ENCODE data around the gene KIF26B.
"Not testable (repeated sequence)": the region's sequence is repeated elsewhere in the genome, so short reads cannot be mapped to it uniquely, and the experiment has no call there.

The KIF26B gene

DNA sequence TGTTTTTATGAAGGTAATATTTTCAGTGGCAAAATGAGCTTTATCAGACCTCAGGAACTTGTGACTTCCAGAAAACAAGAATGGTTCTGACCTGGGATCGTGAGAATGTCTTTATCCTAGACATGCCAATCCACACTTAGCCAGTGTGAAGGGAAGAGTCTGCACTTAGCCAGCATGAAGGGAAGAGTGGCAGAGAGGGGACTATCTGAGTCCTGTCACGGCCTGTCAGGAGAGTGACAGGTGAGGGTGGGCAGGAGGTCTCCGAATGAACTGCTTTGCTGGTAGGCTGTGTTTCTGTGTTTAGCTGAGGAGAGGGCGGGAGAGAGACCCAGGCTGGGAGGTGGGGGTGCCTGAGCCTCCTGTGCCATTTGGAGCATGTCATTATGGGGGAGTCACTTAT lies 173.1 kb downstream of the KIF26B start:
- Histone ChIP-seq H3K4me1 (ENCODE audit: control insufficient read depth, insufficient read depth, low read length) (no peaks in the 10 kb centered on the region), H3K9ac (ENCODE audit: low read length) (no peak overlapping the region), H3K9me3 (ENCODE audit: control insufficient read depth, low read length) (no peaks in the 10 kb centered on the region), H3K4me3 (ENCODE audit: low read length) (no peak overlapping the region), H3K36me3 (ENCODE audit: control insufficient read depth, insufficient read depth, low read length) (no peaks in the 10 kb centered on the region), H3K27me3 (ENCODE audit: control insufficient read depth, insufficient read depth, low read length) (no peaks in the 10 kb centered on the region)

- no peak overlapping the region for H3K4me3 ChIP-seq (ENCODE audit: low read length)
These were observed 176.2 kb downstream of the KIF26B start for GRCh38 chr1:245330951-245331350.

GRCh38 chr1:245332085-245332484 lies 177.3 kb downstream of the KIF26B start:
- Histone ChIP-seq H3K4me1 (ENCODE audit: control insufficient read depth, insufficient read depth, low read length) (no peaks in the 10 kb centered on the region), H3K9me3 (ENCODE audit: control insufficient read depth, low read length) (no peaks in the 10 kb centered on the region)

More at GRCh38 chr1:245330951-245331350, 176.2 kb downstream of the KIF26B start:
- H3K9me3 ChIP-seq (ENCODE audit: control insufficient read depth, low read length): no peaks in the 10 kb centered on the region
- peaks cover 2% of the 10 kb centered on the region for H3K27me3 ChIP-seq (ENCODE audit: control insufficient read depth, insufficient read depth, low read length)
- H3K4me1 ChIP-seq (ENCODE audit: control insufficient read depth, insufficient read depth, low read length): no peaks in the 10 kb centered on the region
- H3K36me3 ChIP-seq (ENCODE audit: control insufficient read depth, insufficient read depth, low read length): no peaks in the 10 kb centered on the region
- H3K9ac ChIP-seq (ENCODE audit: low read length): no peak overlapping the region

GRCh38 chr1:245332513-245332912 lies 177.7 kb downstream of the KIF26B start:
- H3K4me1 ChIP-seq (ENCODE audit: control insufficient read depth, insufficient read depth, low read length): no peaks in the 10 kb centered on the region
- H3K4me3 ChIP-seq (ENCODE audit: low read length): no peak overlapping the region
- H3K9ac ChIP-seq (ENCODE audit: low read length): no peak overlapping the region
- peaks cover 2% of the 10 kb centered on the region for H3K27me3 ChIP-seq (ENCODE audit: control insufficient read depth, insufficient read depth, low read length)
- H3K9me3 ChIP-seq (ENCODE audit: control insufficient read depth, low read length): no peaks in the 10 kb centered on the region
- H3K36me3 ChIP-seq (ENCODE audit: control insufficient read depth, insufficient read depth, low read length): no peaks in the 10 kb centered on the region

More at GRCh38 chr1:245332085-245332484, 177.3 kb downstream of the KIF26B start:
- Histone ChIP-seq H3K4me3 (ENCODE audit: low read length) (no peak overlapping the region), H3K9ac (ENCODE audit: low read length) (no peak overlapping the region), H3K36me3 (ENCODE audit: control insufficient read depth, insufficient read depth, low read length) (no peaks in the 10 kb centered on the region), H3K27me3 (ENCODE audit: control insufficient read depth, insufficient read depth, low read length) (peaks cover 2% of the 10 kb centered on the region)

GRCh38 chr1:245334235-245334634 lies 179.4 kb downstream of the KIF26B start:
- Histone ChIP-seq H3K9ac (ENCODE audit: low read length) (no peak overlapping the region), H3K9me3 (ENCODE audit: control insufficient read depth, low read length) (no peaks in the 10 kb centered on the region), H3K4me3 (ENCODE audit: low read length) (no peak overlapping the region), H3K36me3 (ENCODE audit: control insufficient read depth, insufficient read depth, low read length) (no peaks in the 10 kb centered on the region), H3K27me3 (ENCODE audit: control insufficient read depth, insufficient read depth, low read length) (peaks cover 2% of the 10 kb centered on the region), H3K4me1 (ENCODE audit: control insufficient read depth, insufficient read depth, low read length) (no peaks in the 10 kb centered on the region)

DNA sequence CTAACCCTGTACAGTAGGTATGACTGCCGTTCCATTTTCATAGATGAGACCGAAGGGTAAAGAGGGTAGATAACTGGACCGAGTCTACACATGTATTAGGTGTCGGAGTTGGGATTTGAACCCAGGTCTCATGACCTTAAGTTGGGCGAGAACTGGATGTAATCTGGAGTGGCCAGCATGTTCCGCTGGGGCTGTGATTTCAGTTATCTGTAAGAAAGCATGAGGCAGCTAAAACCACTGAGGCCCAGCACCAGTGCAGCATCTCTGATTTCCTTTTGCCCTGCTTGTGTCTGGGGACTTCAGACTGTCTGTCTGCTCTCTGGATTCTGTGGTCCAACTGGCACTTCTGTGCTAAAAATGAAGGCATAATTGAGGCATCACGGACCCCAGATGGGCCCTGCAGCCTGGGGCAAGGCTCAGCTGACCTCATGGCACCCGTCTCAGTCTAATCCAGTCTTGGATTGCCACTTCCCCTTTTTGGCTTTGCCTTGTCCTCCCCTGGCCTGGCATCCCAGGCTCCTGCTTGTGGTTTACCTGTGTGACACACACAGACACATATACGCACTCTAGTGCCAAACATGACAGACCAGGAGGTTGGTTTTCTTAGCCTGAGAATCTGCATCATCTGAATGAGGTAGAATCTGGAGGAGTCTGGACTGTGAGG lies 180.2 kb downstream of the KIF26B start:
- Histone ChIP-seq H3K4me3 (ENCODE audit: low read length) (no peak overlapping the region), H3K27me3 (ENCODE audit: control insufficient read depth, insufficient read depth, low read length) (peaks cover 2% of the 10 kb centered on the region), H3K9me3 (ENCODE audit: control insufficient read depth, low read length) (no peaks in the 10 kb centered on the region), H3K9ac (ENCODE audit: low read length) (no peak overlapping the region), H3K36me3 (ENCODE audit: control insufficient read depth, insufficient read depth, low read length) (no peaks in the 10 kb centered on the region), H3K4me1 (ENCODE audit: control insufficient read depth, insufficient read depth, low read length) (no peaks in the 10 kb centered on the region)

DNA sequence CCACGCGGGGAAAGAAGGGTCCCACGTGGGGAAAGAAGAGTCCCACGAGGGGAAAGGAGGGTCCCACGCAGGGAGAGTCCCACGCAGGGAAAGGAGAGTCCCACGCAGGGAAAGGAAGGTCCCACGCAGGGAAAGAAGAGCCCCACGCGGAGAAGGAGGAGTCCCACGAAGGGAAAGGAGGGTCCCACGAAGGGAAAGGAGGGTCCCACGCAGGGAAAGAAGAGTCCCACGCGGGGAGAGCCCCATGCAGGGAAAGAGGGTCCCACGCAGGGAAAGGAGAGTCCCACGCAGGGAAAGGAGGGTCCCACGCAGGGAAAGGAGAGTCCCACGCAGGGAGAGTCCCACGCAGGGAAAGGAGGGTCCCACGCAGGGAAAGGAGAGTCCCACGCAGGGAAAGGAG lies 180.9 kb downstream of the KIF26B start:
- not testable (repeated sequence) for H3K4me1 ChIP-seq (ENCODE audit: control insufficient read depth, insufficient read depth, low read length); H3K4me3 ChIP-seq (ENCODE audit: low read length); H3K27me3 ChIP-seq (ENCODE audit: control insufficient read depth, insufficient read depth, low read length); H3K9ac ChIP-seq (ENCODE audit: low read length); H3K9me3 ChIP-seq (ENCODE audit: control insufficient read depth, low read length); H3K36me3 ChIP-seq (ENCODE audit: control insufficient read depth, insufficient read depth, low read length)

- Histone ChIP-seq H3K4me3 (ENCODE audit: low read length) (no peak overlapping the region), H3K27me3 (ENCODE audit: control insufficient read depth, insufficient read depth, low read length) (peaks cover 2% of the 10 kb centered on the region), H3K36me3 (ENCODE audit: control insufficient read depth, insufficient read depth, low read length) (no peaks in the 10 kb centered on the region), H3K9me3 (ENCODE audit: control insufficient read depth, low read length) (no peaks in the 10 kb centered on the region), H3K4me1 (ENCODE audit: control insufficient read depth, insufficient read depth, low read length) (no peaks in the 10 kb centered on the region), H3K9ac (ENCODE audit: low read length) (no peak overlapping the region)
These were observed 181.6 kb downstream of the KIF26B start for GRCh38 chr1:245336149-245336983.

- H3K4me1 ChIP-seq (ENCODE audit: control insufficient read depth, insufficient read depth, low read length); H3K9ac ChIP-seq (ENCODE audit: low read length); H3K27me3 ChIP-seq (ENCODE audit: control insufficient read depth, insufficient read depth, low read length); H3K36me3 ChIP-seq (ENCODE audit: control insufficient read depth, insufficient read depth, low read length); H3K9me3 ChIP-seq (ENCODE audit: control insufficient read depth, low read length); H3K4me3 ChIP-seq (ENCODE audit: low read length): not testable (repeated sequence)
These were observed 182.2 kb downstream of the KIF26B start for GRCh38 chr1:245336984-245337355.

GRCh38 chr1:245337829-245338484 lies 183.2 kb downstream of the KIF26B start:
- Histone ChIP-seq H3K36me3 (ENCODE audit: control insufficient read depth, insufficient read depth, low read length) (no peaks in the 10 kb centered on the region), H3K9me3 (ENCODE audit: control insufficient read depth, low read length) (no peaks in the 10 kb centered on the region), H3K4me1 (ENCODE audit: control insufficient read depth, insufficient read depth, low read length) (no peaks in the 10 kb centered on the region), H3K4me3 (ENCODE audit: low read length) (no peak overlapping the region), H3K27me3 (ENCODE audit: control insufficient read depth, insufficient read depth, low read length) (peaks cover 2% of the 10 kb centered on the region), H3K9ac (ENCODE audit: low read length) (no peak overlapping the region)

GRCh38 chr1:245338485-245338877 lies 183.7 kb downstream of the KIF26B start:
- no peaks in the 10 kb centered on the region for H3K36me3 ChIP-seq (ENCODE audit: control insufficient read depth, insufficient read depth, low read length)

DNA sequence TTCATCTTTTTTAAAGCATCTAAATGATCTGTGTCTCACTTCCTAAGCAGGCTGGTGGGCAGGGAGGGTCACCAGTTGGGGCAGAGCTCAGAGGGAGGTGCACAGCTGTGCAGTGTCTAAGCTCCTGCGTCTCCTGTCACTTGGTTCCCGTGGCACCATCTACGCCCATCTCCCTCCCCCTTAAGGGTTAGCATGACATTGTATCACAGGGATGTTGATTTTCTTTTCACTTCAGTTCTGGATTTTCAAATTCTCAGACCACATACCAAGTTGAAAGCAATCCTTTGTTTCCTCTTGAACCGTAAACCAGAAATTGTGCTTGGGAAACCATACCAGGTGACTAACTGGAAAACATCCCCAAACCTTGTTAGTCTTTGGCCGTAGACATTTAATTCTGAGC lies 187.0 kb downstream of the KIF26B start:
- no peak overlapping the region for H3K9ac ChIP-seq (ENCODE audit: low read length)
- no peak overlapping the region for H3K4me3 ChIP-seq (ENCODE audit: low read length)
- H3K9me3 ChIP-seq (ENCODE audit: control insufficient read depth, low read length): no peaks in the 10 kb centered on the region
- H3K4me1 ChIP-seq (ENCODE audit: control insufficient read depth, insufficient read depth, low read length): peaks cover 24% of the 10 kb centered on the region
- no peaks in the 10 kb centered on the region for H3K27me3 ChIP-seq (ENCODE audit: control insufficient read depth, insufficient read depth, low read length)
- no peaks in the 10 kb centered on the region for H3K36me3 ChIP-seq (ENCODE audit: control insufficient read depth, insufficient read depth, low read length)

More at GRCh38 chr1:245338485-245338877, 183.7 kb downstream of the KIF26B start:
- no peaks in the 10 kb centered on the region for H3K9me3 ChIP-seq (ENCODE audit: control insufficient read depth, low read length)
- H3K4me3 ChIP-seq (ENCODE audit: low read length): no peak overlapping the region
- H3K9ac ChIP-seq (ENCODE audit: low read length): no peak overlapping the region
- peaks cover 2% of the 10 kb centered on the region for H3K27me3 ChIP-seq (ENCODE audit: control insufficient read depth, insufficient read depth, low read length)
- H3K4me1 ChIP-seq (ENCODE audit: control insufficient read depth, insufficient read depth, low read length): peaks cover 1% of the 10 kb centered on the region
